ENCODE measurements around the gene WDR64. TPM values are rescaled to one million over a fixed set of nuclear protein-coding genes. Genes with fewer than 3 reads are reported as not detected.

The WDR64 gene
- total and polyA plus RNA-seq, 2 donors (not counting 3 experiments of a cell fraction or from before 2014, with no cell fraction given), result not detected

DNA sequence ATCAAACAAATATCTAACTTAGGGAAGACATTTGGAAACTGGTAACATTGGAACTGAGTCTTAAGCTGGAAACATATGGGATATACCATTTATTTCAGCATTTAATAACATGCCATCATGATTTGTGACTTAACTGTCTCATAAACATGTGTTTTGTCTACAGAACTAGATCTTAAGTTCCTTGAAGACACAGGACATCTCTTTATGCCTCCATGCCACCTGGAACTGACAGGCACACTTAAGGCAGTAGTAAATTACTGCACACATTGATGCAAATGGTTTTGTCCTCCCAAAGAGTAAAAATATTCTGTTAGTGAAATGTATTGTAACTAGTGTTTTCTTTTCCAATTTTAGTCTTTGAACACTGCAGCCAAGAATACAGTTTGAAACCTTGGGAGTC, 194.3 kb downstream of the WDR64 start:
- Histone ChIP-seq H3K9me1 (replicated peaks; ENCODE audit: control insufficient read depth, extremely low read depth, insufficient read depth, low read length) (no peaks in the 10 kb centered on the region), H4K20me1 (replicated peaks; ENCODE audit: control insufficient read depth, extremely low read depth, insufficient read depth, low read length) (no peaks in the 10 kb centered on the region), H3K4me2 (ENCODE audit: insufficient read depth, low read length) (no peak overlapping the region), H3K4me1 (ENCODE audit: control insufficient read depth, extremely low read depth, insufficient read depth, low read length) (peaks cover 12% of the 10 kb centered on the region), H3K9ac (replicated peaks; ENCODE audit: extremely low read depth, insufficient read depth, low read length) (no peak overlapping the region), H3K4me3 (replicated peaks in 1 of 3; ENCODE audit: insufficient read depth in 1 of 3, low read depth in 1 of 3, low read length in 3 of 3) (no peak overlapping the region), H3K27ac (ENCODE audit: insufficient read depth, low read depth, low read length) (no peak overlapping the region), H3K9me3 (replicated peaks; ENCODE audit: control insufficient read depth, insufficient read depth, low read length) (no peaks in the 10 kb centered on the region), H3K79me2 (ENCODE audit: control insufficient read depth, insufficient read depth, low read length) (peaks cover 11% of the 10 kb centered on the region), H3K36me3 (ENCODE audit: control insufficient read depth in 2 of 2, extremely low read depth in 1 of 2, insufficient read depth in 2 of 2, low read length in 2 of 2) (no peaks in the 10 kb centered on the region), H3K27me3 (ENCODE audit: control insufficient read depth in 2 of 2, insufficient read depth in 2 of 2, low read length in 2 of 2) (peaks cover 6 to 14% of the 10 kb centered on the region in 2 experiments), H2AFZ (ENCODE audit: low read depth, low read length) (no peak overlapping the region)
- no peak for FAIRE-seq
- dilution Hi-C loops (cut with MboI; ENCODE audit: extremely low pct_ligation_motif_present, low sequenced_read_pairs) (no loop called here), intact Hi-C loops (cut with micrococcal nuclease) (loop anchor here (5.0 kb wide), 1 partner anchor 329 kb away; the partner anchor contains the start of gene FH)
- DNase-seq (ENCODE audit: low read depth, low spot score), result no peak
- POLR2A ChIA-PET, result no interaction called here
- CTCF ChIA-PET, result interaction anchor here (1.9 kb wide), 1 partner anchor 235 kb away, joined by 11 read pairs; no protein-coding TSS in a partner anchor
- BruUV-seq (replicated peaks), result no TSS peak
- TF ChIP-seq, protein P1, sequence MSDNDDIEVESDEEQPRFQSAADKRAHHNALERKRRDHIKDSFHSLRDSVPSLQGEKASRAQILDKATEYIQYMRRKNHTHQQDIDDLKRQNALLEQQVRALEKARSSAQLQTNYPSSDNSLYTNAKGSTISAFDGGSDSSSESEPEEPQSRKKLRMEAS (IDR thresholded peaks at IDR 0.05; ENCODE audit: insufficient read depth, insufficient read length), result no peak
- TF ChIP-seq GATA2 (IDR thresholded peaks at IDR 0.05; ENCODE audit: insufficient read depth, insufficient read length, low read depth, low read length), result no peak
- TF ChIP-seq POLR2A (IDR thresholded peaks at IDR 0.05; ENCODE audit: low read depth, low read length), result no peak
- TF ChIP-seq POLR2AphosphoS5 (IDR thresholded peaks at IDR 0.05; ENCODE audit: insufficient read depth, low read depth, low read length), result no peak
- TF ChIP-seq EZH2 (IDR thresholded peaks at IDR 0.05; ENCODE audit: borderline replicate concordance, low read depth, low read length, severe bottlenecking), result no peak

DNA sequence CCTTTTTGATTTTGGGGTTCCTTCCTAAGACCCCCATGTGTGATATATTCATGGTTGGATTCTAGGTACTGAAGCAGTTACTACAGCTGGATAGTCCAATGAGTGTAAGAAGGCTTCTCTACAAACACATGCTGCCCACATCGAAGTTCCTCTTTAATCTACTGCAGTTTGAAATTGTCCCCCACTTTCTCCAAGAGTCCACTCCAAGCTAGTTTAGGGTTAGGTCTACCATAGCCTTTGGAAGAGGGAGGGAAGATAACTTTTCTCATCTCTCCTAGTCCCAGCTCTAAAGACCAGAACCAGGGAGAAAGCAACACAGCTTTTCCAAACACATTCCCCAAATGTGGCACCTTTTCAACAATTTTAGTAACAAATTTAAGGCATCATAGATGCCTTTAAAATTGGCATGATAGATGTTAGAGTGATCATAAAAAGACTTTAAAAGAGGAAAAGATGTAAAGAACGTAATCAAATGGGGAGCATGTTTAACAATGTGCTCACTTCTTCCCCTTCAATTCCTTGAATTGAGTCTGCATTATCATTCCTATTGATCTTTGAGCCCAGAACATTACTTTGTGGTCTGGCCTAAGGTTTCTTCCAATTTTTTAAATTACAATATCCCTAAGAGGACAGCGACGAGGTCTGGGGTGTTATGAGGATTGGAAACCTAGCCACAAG, 194.9 kb downstream of the WDR64 start:
- Histone ChIP-seq H3K27me3 (ENCODE audit: control insufficient read depth in 2 of 2, insufficient read depth in 2 of 2, low read length in 2 of 2) (peaks cover 6 to 14% of the 10 kb centered on the region in 2 experiments), H3K36me3 (ENCODE audit: control insufficient read depth in 2 of 2, extremely low read depth in 1 of 2, insufficient read depth in 2 of 2, low read length in 2 of 2) (peaks cover 0 to 2% of the 10 kb centered on the region in 2 experiments), H3K4me2 (ENCODE audit: insufficient read depth, low read length) (peak overlapping the region; percentile 85), H3K9ac (replicated peaks; ENCODE audit: extremely low read depth, insufficient read depth, low read length) (peak overlapping the region; percentile 79), H3K79me2 (ENCODE audit: control insufficient read depth, insufficient read depth, low read length) (peaks cover 11% of the 10 kb centered on the region), H2AFZ (ENCODE audit: low read depth, low read length) (peak overlapping the region; percentile 91), H3K4me3 (replicated peaks in 1 of 3; ENCODE audit: insufficient read depth in 1 of 3, low read depth in 1 of 3, low read length in 3 of 3) (peak overlapping the region in 2 of 3 experiments; percentile 61 to 69), H3K9me3 (replicated peaks; ENCODE audit: control insufficient read depth, insufficient read depth, low read length) (no peaks in the 10 kb centered on the region), H3K9me1 (replicated peaks; ENCODE audit: control insufficient read depth, extremely low read depth, insufficient read depth, low read length) (no peaks in the 10 kb centered on the region), H4K20me1 (replicated peaks; ENCODE audit: control insufficient read depth, extremely low read depth, insufficient read depth, low read length) (no peaks in the 10 kb centered on the region), H3K27ac (ENCODE audit: insufficient read depth, low read depth, low read length) (peak overlapping the region; percentile 85), H3K4me1 (ENCODE audit: control insufficient read depth, extremely low read depth, insufficient read depth, low read length) (peaks cover 12% of the 10 kb centered on the region)
- dilution Hi-C loops (cut with MboI; ENCODE audit: extremely low pct_ligation_motif_present, low sequenced_read_pairs) (no loop called here), intact Hi-C loops (cut with micrococcal nuclease) (loop anchor here (1.0 to 5.0 kb wide), 2 partner anchors 151 to 330 kb away; partner anchors contain the start of gene FH)
- ChIA-PET POLR2A (no interaction called here), CTCF (interaction anchor here (1.4 to 1.9 kb wide), 3 partner anchors 152 to 315 kb away, joined by 4 to 11 read pairs (median 7); partner anchors contain the start of genes KMO and MAP1LC3C)
- DNase-seq (ENCODE audit: low read depth, low spot score), result no peak
- BruUV-seq (replicated peaks), result no TSS peak
- no peak for FAIRE-seq
- TF ChIP-seq MYC (IDR thresholded peaks at IDR 0.05; ENCODE audit: low read depth, low read length), result no peak
- TF ChIP-seq JUN (IDR thresholded peaks at IDR 0.05; ENCODE audit: borderline replicate concordance, insufficient read depth, insufficient read length, low read depth), result no peak
- no peak for TF ChIP-seq POLR2AphosphoS5 (IDR thresholded peaks at IDR 0.05; ENCODE audit: insufficient read depth, low read depth, low read length)
- no peak for TF ChIP-seq FOS (IDR thresholded peaks at IDR 0.05; ENCODE audit: borderline replicate concordance, insufficient read depth, low read length)
- TF ChIP-seq, protein P1 (IDR thresholded peaks at IDR 0.05; ENCODE audit: insufficient read depth, insufficient read length), result no peak
- TF ChIP-seq POLR2A (IDR thresholded peaks at IDR 0.05; ENCODE audit: low read depth, low read length), result no peak
- TF ChIP-seq, protein P2, sequence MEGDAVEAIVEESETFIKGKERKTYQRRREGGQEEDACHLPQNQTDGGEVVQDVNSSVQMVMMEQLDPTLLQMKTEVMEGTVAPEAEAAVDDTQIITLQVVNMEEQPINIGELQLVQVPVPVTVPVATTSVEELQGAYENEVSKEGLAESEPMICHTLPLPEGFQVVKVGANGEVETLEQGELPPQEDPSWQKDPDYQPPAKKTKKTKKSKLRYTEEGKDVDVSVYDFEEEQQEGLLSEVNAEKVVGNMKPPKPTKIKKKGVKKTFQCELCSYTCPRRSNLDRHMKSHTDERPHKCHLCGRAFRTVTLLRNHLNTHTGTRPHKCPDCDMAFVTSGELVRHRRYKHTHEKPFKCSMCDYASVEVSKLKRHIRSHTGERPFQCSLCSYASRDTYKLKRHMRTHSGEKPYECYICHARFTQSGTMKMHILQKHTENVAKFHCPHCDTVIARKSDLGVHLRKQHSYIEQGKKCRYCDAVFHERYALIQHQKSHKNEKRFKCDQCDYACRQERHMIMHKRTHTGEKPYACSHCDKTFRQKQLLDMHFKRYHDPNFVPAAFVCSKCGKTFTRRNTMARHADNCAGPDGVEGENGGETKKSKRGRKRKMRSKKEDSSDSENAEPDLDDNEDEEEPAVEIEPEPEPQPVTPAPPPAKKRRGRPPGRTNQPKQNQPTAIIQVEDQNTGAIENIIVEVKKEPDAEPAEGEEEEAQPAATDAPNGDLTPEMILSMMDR (IDR thresholded peaks at IDR 0.05; ENCODE audit: extremely low read depth in 1 of 2, insufficient read depth in 1 of 2, low read depth in 1 of 2, low read length in 2 of 2), result no peak
- no peak for TF ChIP-seq GATA2 (IDR thresholded peaks at IDR 0.05; ENCODE audit: insufficient read depth, insufficient read length, low read depth, low read length)
- TF ChIP-seq EZH2 (IDR thresholded peaks at IDR 0.05; ENCODE audit: borderline replicate concordance, low read depth, low read length, severe bottlenecking), result no peak

Data from endothelial cell of umbilical vein (primary cell).